ENCODE measurements around the gene PTP4A2.
"Not testable (repeated sequence)": the region's sequence is repeated elsewhere in the genome, so short reads cannot be mapped to it uniquely, and the experiment has no call there.

Gene PTP4A2

DNA sequence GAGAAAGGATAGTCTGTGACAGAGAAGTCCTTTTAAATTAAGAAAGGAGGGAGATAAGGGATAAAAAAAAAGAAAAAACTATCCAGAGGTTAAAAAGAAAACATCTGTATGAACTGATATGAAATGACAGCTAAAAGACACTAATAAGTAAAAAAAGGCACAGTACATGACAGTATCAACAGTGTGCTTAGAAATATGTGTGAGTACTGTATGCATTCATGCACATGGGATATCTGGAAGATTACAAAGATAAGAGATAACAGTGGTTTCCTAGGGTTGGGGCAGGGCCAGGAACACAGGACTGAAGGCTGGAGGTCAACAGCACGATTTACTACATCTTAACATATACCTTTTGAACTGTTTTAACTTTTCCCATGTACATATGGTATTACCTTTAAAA is 13.3 kb downstream of the PTP4A2 start:
- DNase-seq (ENCODE audit: low read depth in 2 of 2) = no peak

DNA sequence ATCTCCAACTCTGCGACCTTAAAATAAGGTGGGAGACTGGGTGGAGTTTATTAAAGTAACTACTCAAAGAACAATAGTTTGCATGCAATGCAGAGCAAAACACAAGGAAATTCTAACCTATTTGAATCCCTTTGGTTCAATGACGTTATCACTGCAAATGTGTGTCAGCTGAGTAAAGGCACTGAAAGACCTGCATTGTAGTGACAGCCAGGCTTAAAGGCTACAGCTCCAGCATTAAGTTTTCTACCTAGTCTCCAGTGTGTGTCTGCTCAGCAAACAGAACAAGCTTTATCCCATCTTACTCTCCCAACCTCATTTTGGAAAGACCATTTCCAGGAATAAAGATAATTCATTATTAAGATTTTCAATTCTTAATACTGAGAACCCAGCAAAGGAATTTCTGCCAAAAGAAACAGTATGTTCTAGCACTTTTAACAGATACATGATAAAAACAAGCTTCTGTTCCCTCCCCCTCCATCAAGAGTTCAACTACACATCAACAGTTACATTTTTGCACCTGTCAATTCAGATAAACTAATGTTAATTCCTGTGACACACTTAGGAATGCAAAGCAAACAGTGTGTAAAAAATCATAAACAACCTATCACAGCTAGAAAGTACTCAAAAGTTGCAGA is 14.2 kb downstream of the PTP4A2 start:
- DNase-seq (ENCODE audit: low read depth in 2 of 2) = no peak

- DNase-seq (ENCODE audit: low read depth in 2 of 2) = no peak
These were observed 17.2 kb downstream of the PTP4A2 start for GRCh38 chr1:31920956-31921355.

DNA sequence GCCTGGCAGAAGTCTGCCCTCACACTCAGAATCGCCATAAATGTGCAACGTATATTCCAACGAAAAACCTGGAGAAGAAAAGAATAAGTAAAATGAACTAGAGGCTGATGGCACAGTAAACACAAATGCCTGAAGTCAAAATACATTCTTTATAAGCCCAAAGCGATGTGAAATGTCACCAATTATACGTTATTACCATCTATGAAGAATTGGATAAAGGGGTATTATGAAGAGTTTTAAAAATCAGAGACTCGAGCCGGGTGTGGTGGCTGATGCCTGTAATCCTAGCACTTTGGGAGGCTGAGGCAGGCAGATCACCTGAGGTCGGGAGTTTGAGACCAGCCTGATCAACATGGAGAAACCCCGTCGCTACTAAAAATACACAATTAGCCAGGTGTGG is 18.6 kb downstream of the PTP4A2 start:
- no peak for DNase-seq (ENCODE audit: low read depth in 2 of 2)

DNA sequence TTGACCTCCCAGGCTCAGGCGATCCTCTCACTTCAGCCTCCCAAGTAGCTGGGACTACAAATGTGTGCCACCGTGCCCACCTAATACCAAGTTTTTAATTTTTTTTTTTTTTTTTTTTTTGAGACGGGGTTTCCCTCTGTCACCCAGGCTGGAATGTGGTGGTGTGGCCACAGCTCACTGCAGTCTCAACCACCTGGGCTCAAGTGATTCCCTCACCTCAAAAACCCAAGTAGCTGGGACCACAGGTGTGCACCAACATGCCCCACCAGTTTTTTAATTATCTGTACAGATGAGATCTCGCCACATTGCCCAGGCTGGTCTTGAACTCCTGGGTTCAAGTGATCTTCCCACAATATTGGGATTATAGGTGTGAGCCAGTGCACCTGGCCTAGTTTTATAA is 22.7 kb downstream of the PTP4A2 start:
- no peak for DNase-seq (ENCODE audit: low read depth in 2 of 2)

GRCh38 chr1:31913968-31914367 is 24.2 kb downstream of the PTP4A2 start:
- DNase-seq (ENCODE audit: low read depth in 2 of 2) = no peak

DNA sequence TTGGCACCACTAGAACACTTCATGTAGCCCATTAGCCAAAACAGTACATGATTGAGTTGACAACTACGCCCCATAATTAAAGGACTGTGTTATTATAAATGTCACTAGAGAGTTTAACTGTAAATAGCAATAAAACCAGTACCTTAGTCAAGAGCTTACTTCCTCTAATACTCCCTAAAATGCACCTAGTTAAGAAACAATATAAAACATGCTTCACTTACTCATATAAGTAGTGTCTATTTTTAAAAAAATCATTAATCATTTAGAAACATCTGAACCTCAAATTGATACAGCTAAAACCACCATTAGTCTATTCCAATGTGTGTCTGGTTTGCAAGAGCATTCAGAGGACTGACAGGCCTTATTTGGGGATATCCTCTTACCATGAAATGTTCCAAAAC is 25.3 kb downstream of the PTP4A2 start:
- DNase-seq (ENCODE audit: low read depth in 2 of 2) = no peak

GRCh38 chr1:31911994-31912780 is 26.0 kb downstream of the PTP4A2 start:
- no peak for DNase-seq (ENCODE audit: low read depth in 2 of 2)

- DNase-seq (ENCODE audit: low read depth in 2 of 2) = no peak
These were observed 27.2 kb downstream of the PTP4A2 start for GRCh38 chr1:31910933-31911332.

DNA sequence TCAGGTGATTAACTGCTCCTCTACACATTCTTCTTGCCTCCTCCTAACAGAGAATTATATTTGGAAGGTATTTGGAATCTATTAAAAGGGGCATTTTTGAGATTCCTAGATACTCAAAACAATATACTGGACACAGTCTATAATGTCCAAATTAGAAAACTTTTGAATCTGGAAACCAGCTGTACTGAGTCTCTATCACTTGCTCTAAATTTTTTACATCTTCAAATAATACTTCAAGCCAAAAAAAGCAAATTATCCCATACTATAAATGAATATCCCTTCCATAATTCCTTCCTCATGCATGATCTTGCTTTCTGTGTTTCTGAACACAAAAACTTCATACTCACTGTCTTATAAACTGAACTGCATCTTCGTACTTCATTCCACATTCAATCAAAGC is 28.5 kb downstream of the PTP4A2 start:
- DNase-seq (ENCODE audit: low read depth in 2 of 2) = no peak

- no peak for DNase-seq (ENCODE audit: low read depth in 2 of 2)
These were observed 31.6 kb downstream of the PTP4A2 start for GRCh38 chr1:31906557-31906956.

GRCh38 chr1:31905681-31906080 is 32.5 kb downstream of the PTP4A2 start:
- no peak for DNase-seq (ENCODE audit: low read depth in 2 of 2)

DNA sequence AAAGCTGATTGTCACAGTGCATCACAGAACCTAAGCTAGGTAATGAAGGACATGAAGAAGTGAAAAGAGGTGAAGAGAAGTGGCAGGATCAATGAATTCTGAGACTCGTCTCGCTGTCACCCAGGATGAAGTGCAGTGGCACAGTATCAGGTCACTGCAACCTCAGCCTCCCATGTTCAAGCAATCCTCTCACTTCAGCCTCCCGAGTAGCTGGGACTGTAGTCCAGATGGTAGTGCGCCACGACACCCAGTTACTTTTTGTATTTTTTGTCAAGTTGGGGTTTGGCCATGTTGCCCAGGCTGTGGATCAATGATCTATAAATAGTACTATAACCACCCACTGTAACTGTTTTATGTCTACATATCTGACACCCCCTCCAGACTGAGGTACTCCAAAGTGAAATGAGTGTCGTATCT is 33.1 kb downstream of the PTP4A2 start:
- no peak for DNase-seq (ENCODE audit: low read depth in 2 of 2)

- DNase-seq (ENCODE audit: low read depth in 2 of 2) = no peak
These were observed 33.7 kb downstream of the PTP4A2 start for GRCh38 chr1:31904339-31905092.

GRCh38 chr1:31902510-31902860 is 35.7 kb downstream of the PTP4A2 start:
- no peak for DNase-seq (ENCODE audit: low read depth in 2 of 2)

- DNase-seq (ENCODE audit: low read depth in 2 of 2) = no peak
These were observed 36.2 kb downstream of the PTP4A2 start for GRCh38 chr1:31901838-31902509.

DNA sequence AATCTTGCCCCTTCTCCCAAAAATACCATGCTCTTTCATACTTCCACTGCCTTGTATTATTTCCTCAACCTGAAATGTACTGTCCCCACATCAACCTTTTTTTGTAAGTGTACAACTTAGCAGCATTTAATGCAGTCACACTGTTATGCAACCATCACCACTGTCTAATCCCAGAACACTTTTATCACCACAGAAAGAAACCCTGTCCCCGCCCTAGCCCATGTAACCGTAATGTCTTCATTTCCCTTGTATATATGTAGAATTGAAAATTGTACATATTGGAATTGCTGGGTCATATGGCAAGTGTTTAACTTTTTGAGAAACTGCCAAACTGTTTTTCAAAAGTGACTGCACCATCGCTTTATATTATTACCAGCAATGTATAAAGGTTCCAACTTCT is 37.4 kb downstream of the PTP4A2 start:
- DNase-seq (ENCODE audit: low read depth in 2 of 2) = no peak

GRCh38 chr1:31897526-31898100 is 40.6 kb downstream of the PTP4A2 start:
- no peak for DNase-seq (ENCODE audit: low read depth in 2 of 2)

DNA sequence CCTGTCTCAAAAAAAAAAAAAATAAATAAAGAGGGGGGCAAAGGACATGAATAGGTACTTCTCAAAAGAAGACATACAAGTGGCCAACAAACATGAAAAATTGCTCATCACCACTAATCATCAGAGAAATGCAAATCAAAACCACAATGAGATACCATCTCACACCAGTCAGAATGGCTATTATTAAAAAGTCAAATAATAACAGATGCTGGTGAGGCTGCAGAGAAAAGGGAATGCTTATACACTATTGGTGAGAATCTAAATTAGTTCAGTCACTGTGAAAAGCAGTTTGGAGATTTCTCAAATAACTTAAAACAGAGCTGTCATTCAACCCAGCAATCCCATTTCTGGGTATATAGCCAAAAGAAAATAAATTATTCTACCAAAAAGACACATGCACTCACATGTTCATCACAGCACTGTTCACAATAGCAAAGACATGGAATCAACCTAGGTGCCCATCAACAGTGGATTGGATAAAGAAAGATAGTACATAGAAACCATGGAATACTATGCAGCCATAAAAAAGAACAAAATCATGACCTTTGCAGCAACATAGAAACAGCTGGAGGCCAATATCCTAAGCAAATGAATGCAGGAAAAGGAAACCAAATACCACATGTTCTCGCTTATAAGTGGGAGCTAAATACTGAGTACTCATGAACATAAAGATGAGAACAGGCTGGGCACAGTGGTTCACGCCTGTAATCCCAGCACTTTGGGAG is 42.5 kb downstream of the PTP4A2 start:
- DNase-seq (ENCODE audit: low read depth in 2 of 2) = not testable (repeated sequence)

GRCh38 chr1:31891280-31891679 is 46.9 kb downstream of the PTP4A2 start:
- no peak for DNase-seq (ENCODE audit: low read depth in 2 of 2)

DNA sequence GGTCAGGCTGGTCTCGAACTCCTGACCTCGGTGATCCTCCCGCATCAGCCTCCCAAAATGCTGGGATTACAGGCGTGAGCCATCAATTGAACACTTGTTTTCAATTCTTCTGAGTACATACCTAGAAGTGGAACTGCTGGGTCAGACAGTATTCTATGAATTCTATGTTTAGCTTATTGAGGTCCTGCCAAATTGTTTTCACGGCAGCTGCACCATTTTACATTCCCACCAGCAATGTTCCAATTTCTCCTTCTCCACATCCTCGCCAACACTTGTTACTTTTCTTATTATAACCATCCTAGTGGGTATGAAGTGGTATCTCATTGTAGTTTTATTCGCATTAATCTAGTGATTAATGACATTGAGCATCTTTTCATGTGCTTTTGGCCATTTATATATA is 49.9 kb downstream of the PTP4A2 start:
- DNase-seq (ENCODE audit: low read depth in 2 of 2) = no peak
